MCF 10A (cell line): ENCODE results near the gene RSPRY1. TPM values are rescaled to one million over a fixed set of nuclear protein-coding genes. Genes with fewer than 3 reads are reported as not detected.
A peak's percentile ranks its signal among the peaks of the same experiment; 100 is the strongest.

Experiments used
- BruUV-seq: library from RNA; stranded (reverse); fragments of 400-500 nt; replicated peaks from 2 replicates; lab custom pipeline; 2021; lab: Mats Ljungman, UMichigan
- CTCF ChIA-PET: fragments of 300-600 bp; sonication (Branson Sonifier 250); formaldehyde crosslinking; extraction: SDS; loops from one replicate; lab custom pipeline; 2021; ENCODE audit warnings: antibody characterized with exemption, inconsistent platforms; lab: Yijun Ruan, JAX
- POLR2A ChIA-PET: fragments of 300-600, 350-650 bp; sonication (Branson Sonifier 250); formaldehyde crosslinking; extraction: SDS; loops from one replicate; lab custom pipeline; 2020; ENCODE audit warnings: antibody characterized with exemption, inconsistent platforms; lab: Yijun Ruan, JAX
- DNase-seq: peaks from one replicate; pipeline ENCODE4 v3.0.0-alpha.2; 2018; ENCODE audit not compliant: unreplicated experiment
- H3K27ac Mint-ChIP-seq: one replicate; pipeline ENCODE4 v1.8.0; 2022; ENCODE audit warnings: mild to moderate bottlenecking, low read depth, mixed read lengths; ENCODE audit not compliant: unreplicated experiment
- H3K27me3 Mint-ChIP-seq: one replicate; pipeline ENCODE4 v1.8.0; 2022; ENCODE audit warnings: mixed read lengths; ENCODE audit not compliant: insufficient read depth, unreplicated experiment
- H3K36me3 Mint-ChIP-seq: one replicate; pipeline ENCODE4 v1.8.0; 2022; ENCODE audit warnings: mild to moderate bottlenecking, moderate library complexity, mixed read lengths; ENCODE audit not compliant: insufficient read depth, unreplicated experiment
- H3K4me1 Mint-ChIP-seq: one replicate; pipeline ENCODE4 v1.8.0; 2022; ENCODE audit warnings: mixed read lengths; ENCODE audit not compliant: insufficient read depth, unreplicated experiment
- H3K4me3 Mint-ChIP-seq: one replicate; pipeline ENCODE4 v1.8.0; 2022; ENCODE audit warnings: mild to moderate bottlenecking, moderate library complexity, mixed read lengths; ENCODE audit not compliant: unreplicated experiment
- H3K9me3 Mint-ChIP-seq: one replicate; pipeline ENCODE4 v1.8.0; 2022; ENCODE audit warnings: mixed read lengths; ENCODE audit not compliant: unreplicated experiment
- intact Hi-C: fragments of 100-400 bp; cut with micrococcal nuclease; formaldehyde crosslinking; loops from 2 replicates; pipeline ENCODE4 v1.14.1; 2022
- total RNA-seq: library from RNA; stranded (reverse); gene quantifications from 2 replicates; pipeline ENCODE4 v1.2.3, GENCODE V29; 2022
- TF ChIP-seq, protein P1 (sequence below): fragments of 200-600 bp; IDR thresholded peaks from one replicate; pipeline ENCODE4 v1.8.0; 2022; ENCODE audit warnings: antibody characterized with exemption, mild to moderate bottlenecking; ENCODE audit not compliant: unreplicated experiment

Gene RSPRY1
- total RNA-seq, 1 experiment from 2014 or later, result 55.9 TPM

- H3K4me1 Mint-ChIP-seq, result peaks cover 50% of the 10 kb centered on the region
- POLR2A ChIA-PET, result interaction anchor here (0.9 to 1.7 kb wide), 4 partner anchors 13 to 212 kb away, joined by 3 to 6 read pairs (median 4); partner anchors contain the start of gene CCL17
Observed at GRCh38 chr16:57192146-57192545, 6.0 kb downstream of the RSPRY1 start.

GRCh38 chr16:57192720-57193486 is 6.8 kb downstream of the RSPRY1 start:
- no peaks in the 10 kb centered on the region for H3K27me3 Mint-ChIP-seq
- TF ChIP-seq, protein P1, sequence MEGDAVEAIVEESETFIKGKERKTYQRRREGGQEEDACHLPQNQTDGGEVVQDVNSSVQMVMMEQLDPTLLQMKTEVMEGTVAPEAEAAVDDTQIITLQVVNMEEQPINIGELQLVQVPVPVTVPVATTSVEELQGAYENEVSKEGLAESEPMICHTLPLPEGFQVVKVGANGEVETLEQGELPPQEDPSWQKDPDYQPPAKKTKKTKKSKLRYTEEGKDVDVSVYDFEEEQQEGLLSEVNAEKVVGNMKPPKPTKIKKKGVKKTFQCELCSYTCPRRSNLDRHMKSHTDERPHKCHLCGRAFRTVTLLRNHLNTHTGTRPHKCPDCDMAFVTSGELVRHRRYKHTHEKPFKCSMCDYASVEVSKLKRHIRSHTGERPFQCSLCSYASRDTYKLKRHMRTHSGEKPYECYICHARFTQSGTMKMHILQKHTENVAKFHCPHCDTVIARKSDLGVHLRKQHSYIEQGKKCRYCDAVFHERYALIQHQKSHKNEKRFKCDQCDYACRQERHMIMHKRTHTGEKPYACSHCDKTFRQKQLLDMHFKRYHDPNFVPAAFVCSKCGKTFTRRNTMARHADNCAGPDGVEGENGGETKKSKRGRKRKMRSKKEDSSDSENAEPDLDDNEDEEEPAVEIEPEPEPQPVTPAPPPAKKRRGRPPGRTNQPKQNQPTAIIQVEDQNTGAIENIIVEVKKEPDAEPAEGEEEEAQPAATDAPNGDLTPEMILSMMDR, result no peak
- BruUV-seq, result no TSS peak
- peak; percentile 44 for DNase-seq
- intact Hi-C loops, result no loop called here
- POLR2A ChIA-PET, result interaction anchor here (0.8 to 4.6 kb wide), 9 partner anchors 8 to 254 kb away, joined by 3 to 57 read pairs (median 3); partner anchors contain the start of genes ARL2BP, CIAPIN1, COQ9 and PSME3IP1
- H3K27ac Mint-ChIP-seq, result peak overlapping the region; percentile 85
- peaks cover 25% of the 10 kb centered on the region for H3K36me3 Mint-ChIP-seq
- CTCF ChIA-PET, result interaction anchor here (0.6 to 1.0 kb wide), 3 partner anchors 85 to 1546 kb away, joined by 3 to 5 read pairs (median 3); no protein-coding TSS in a partner anchor
- peak overlapping the region; percentile 47 for H3K4me3 Mint-ChIP-seq
- H3K4me1 Mint-ChIP-seq, result peaks cover 48% of the 10 kb centered on the region
- H3K9me3 Mint-ChIP-seq, result no peaks in the 10 kb centered on the region

More at GRCh38 chr16:57192146-57192545, 6.0 kb downstream of the RSPRY1 start:
- DNase-seq, result no peak
- Mint-ChIP-seq H3K4me3 (no peak overlapping the region), H3K27ac (peak overlapping the region; percentile 85), H3K9me3 (no peaks in the 10 kb centered on the region), H3K27me3 (no peaks in the 10 kb centered on the region), H3K36me3 (peaks cover 25% of the 10 kb centered on the region)
- no TSS peak for BruUV-seq
- TF ChIP-seq, protein P1, result no peak
- CTCF ChIA-PET, result interaction anchor here (0.6 kb wide), 2 partner anchors 85 to 1545 kb away, joined by 3 to 5 read pairs; no protein-coding TSS in a partner anchor
- intact Hi-C loops, result no loop called here

DNA sequence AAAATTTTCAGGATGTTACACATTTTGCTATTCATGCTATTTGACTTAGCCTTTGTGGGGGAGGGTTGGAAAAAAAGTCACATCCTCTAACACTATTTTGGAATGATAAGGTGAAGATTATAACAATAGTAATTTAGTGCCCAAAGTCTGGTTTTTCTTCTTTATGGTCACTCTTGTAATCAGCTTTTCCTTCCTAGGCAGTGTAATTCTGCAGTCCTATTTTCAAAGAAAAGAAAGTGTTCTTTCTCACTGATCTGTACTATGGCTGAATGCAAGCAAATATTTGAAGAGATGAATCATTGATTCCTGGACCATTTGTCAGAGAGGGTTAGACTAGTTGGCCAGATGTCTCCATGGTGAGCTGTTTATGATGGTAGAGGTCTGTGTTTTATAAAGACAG is 8.4 kb downstream of the RSPRY1 start:
- POLR2A ChIA-PET, result interaction anchor here (0.7 to 4.6 kb wide), 8 partner anchors 10 to 86 kb away, joined by 3 to 57 read pairs (median 4); partner anchors contain the start of genes PSME3IP1 and RSPRY1
- intact Hi-C loops, result no loop called here
- Mint-ChIP-seq H3K9me3 (no peaks in the 10 kb centered on the region), H3K27ac (peak overlapping the region; percentile 85), H3K36me3 (peaks cover 27% of the 10 kb centered on the region), H3K4me1 (peaks cover 39% of the 10 kb centered on the region), H3K4me3 (peak overlapping the region; percentile 53), H3K27me3 (no peaks in the 10 kb centered on the region)
- DNase-seq, result peak; percentile 71
- no TSS peak for BruUV-seq
- CTCF ChIA-PET, result interaction anchor here (0.5 to 1.0 kb wide), 4 partner anchors 61 to 223 kb away, joined by 3 read pairs; no protein-coding TSS in a partner anchor
- TF ChIP-seq, protein P1, result no peak

DNA sequence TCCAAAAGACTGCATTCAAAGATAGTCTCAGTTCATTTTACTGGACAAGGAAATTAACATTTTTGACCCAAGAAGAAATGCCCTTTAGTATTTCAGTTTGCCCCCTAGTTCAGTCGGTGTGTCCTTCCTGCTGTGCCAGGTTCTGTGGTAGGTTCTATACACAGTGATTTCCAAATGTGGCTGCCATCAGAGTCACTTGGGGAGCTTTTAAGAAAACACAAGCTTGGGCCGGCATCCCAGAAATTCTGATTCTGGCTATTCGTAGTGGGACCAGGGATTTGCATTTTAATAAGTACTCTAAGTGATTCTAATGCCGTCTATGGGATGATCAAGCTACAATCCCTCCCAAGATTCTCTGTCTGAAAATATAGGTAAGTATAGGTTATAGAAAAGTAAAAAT is 10.2 kb downstream of the RSPRY1 start:
- Mint-ChIP-seq H3K36me3 (peaks cover 20% of the 10 kb centered on the region), H3K27ac (no peak overlapping the region), H3K27me3 (no peaks in the 10 kb centered on the region), H3K4me3 (no peak overlapping the region), H3K4me1 (peaks cover 25% of the 10 kb centered on the region), H3K9me3 (no peaks in the 10 kb centered on the region)
- TF ChIP-seq, protein P1, result no peak
- intact Hi-C loops, result no loop called here
- CTCF ChIA-PET, result interaction anchor here (0.9 to 1.1 kb wide), 2 partner anchors 9 to 13 kb away, joined by 4 read pairs; no protein-coding TSS in a partner anchor
- BruUV-seq, result no TSS peak
- DNase-seq, result no peak
- POLR2A ChIA-PET, result interaction anchor here (0.6 to 4.6 kb wide), 4 partner anchors 9 to 59 kb away, joined by 3 to 57 read pairs (median 8); partner anchors contain the start of genes PSME3IP1 and RSPRY1
